MM.1S (cell line): ENCODE data around the gene POLR2F.

Source experiments
- DNase-seq: peaks from one replicate; pipeline ENCODE4 v3.0.0-alpha.2; 2015
- H2AFZ ChIP-seq: fragments of 300-600 bp; sonication (generic); 2 replicates; pipeline ENCODE4 v1.6.0; 2016; ENCODE audit warnings: antibody characterized with exemption, low read length
- H3F3A ChIP-seq: fragments of 300-600 bp; sonication (generic); 2 replicates; pipeline ENCODE4 v1.6.1; 2016; ENCODE audit warnings: mild to moderate bottlenecking, antibody characterized with exemption, low read length, moderate library complexity, mixed read lengths; ENCODE audit not compliant: insufficient read depth
- H3K27ac ChIP-seq: fragments of 300-600 bp; sonication (generic); 2 replicates; pipeline ENCODE4 v1.5.1; 2016; ENCODE audit warnings: mild to moderate bottlenecking, low read length
- H3K27me3 ChIP-seq: fragments of 300-600 bp; sonication (generic); replicated peaks from 2 replicates; pipeline ENCODE4 v1.6.0; 2016; ENCODE audit warnings: low read length; ENCODE audit not compliant: insufficient read depth
- H3K36me3 ChIP-seq: fragments of 300-600 bp; sonication (generic); replicated peaks from 2 replicates; pipeline ENCODE4 v1.6.1; 2016; ENCODE audit warnings: mild to moderate bottlenecking, low read length, mixed read lengths; ENCODE audit not compliant: insufficient read depth
- H3K4me1 ChIP-seq: fragments of 300-600 bp; sonication (generic); 2 replicates; pipeline ENCODE4 v1.6.1; 2016; ENCODE audit warnings: low read length, mixed read lengths
- H3K4me2 ChIP-seq: fragments of 300-600 bp; sonication (generic); 2 replicates; pipeline ENCODE4 v1.6.0; 2016; ENCODE audit warnings: low read depth, low read length
- H3K4me3 ChIP-seq: fragments of 300-600 bp; sonication (generic); 2 replicates; pipeline ENCODE4 v1.5.1; 2016; ENCODE audit warnings: low read length, mixed read lengths
- H3K79me2 ChIP-seq: fragments of 300-600 bp; sonication (generic); 2 replicates; pipeline ENCODE4 v1.6.1; 2016; ENCODE audit warnings: mixed run types, low read length, mixed read lengths
- H3K9ac ChIP-seq: fragments of 300-600 bp; sonication (generic); 2 replicates; pipeline ENCODE4 v1.6.1; 2016; ENCODE audit warnings: low read length, mixed read lengths
- H3K9me2 ChIP-seq: fragments of 300-600 bp; sonication (generic); replicated peaks from 2 replicates; pipeline ENCODE4 v1.6.1; 2016; ENCODE audit warnings: mild to moderate bottlenecking, low read length, mixed read lengths; ENCODE audit not compliant: insufficient read depth
- H3K9me3 ChIP-seq: fragments of 300-600 bp; sonication (generic); replicated peaks from 2 replicates; pipeline ENCODE4 v1.6.1; 2016; ENCODE audit warnings: mild to moderate bottlenecking, low read length, mixed read lengths; ENCODE audit not compliant: insufficient read depth
- H4K20me1 ChIP-seq: fragments of 300-600 bp; sonication (generic); 2 replicates; pipeline ENCODE4 v1.6.1; 2016; ENCODE audit warnings: mild to moderate bottlenecking, low read length, moderate library complexity, mixed read lengths; ENCODE audit not compliant: insufficient read depth
- EZH2 ChIP-seq: fragments of 300-600 bp; sonication (generic); optimal IDR thresholded peaks from 2 replicates; pipeline ENCODE3; 2017; ENCODE audit warnings: low read depth, mild to moderate bottlenecking, antibody characterized with exemption, low read length, mixed read lengths
- EZH2phosphoT487 ChIP-seq: fragments of 300-600 bp; sonication (generic); IDR thresholded peaks from 2 replicates; pipeline ENCODE4 v1.6.1; 2018; ENCODE audit warnings: antibody characterized with exemption, low read length
- TF ChIP-seq, protein P1 (sequence below): fragments of 300-600 bp; sonication (generic); IDR thresholded peaks from 2 replicates; pipeline ENCODE4 v1.5.1; 2016; ENCODE audit warnings: antibody characterized with exemption, low read length, mixed read lengths

POLR2F gene

DNA sequence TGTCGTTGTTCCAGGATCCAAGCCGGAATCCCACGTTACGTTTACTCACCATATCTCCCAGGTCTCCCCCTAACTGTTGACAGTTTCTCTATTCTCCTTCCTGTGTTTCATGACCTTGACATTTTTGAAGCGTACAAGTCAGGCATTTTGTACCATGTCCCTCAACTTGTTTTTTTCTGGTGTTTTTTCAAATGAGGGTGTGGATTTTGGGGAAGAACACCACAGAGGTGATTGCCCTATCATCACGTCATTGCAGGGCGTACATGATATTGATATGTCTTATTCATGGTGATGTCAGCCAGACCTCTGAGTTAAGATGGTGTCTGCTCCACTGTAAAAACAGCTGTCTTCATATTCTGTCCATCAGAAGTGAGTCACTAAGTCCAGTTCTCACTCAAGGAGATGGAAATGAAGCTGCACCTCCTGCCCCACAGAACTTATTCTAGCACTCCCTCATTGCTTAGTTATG lies 59.1 kb downstream of the POLR2F start:
- H3K79me2 ChIP-seq = no peaks in the 10 kb centered on the region
- no peaks in the 10 kb centered on the region for H3K36me3 ChIP-seq
- no peaks in the 10 kb centered on the region for H3F3A ChIP-seq
- no peak for DNase-seq
- no peaks in the 10 kb centered on the region for H3K27me3 ChIP-seq
- no peaks in the 10 kb centered on the region for H3K4me1 ChIP-seq
- TF ChIP-seq, protein P1, sequence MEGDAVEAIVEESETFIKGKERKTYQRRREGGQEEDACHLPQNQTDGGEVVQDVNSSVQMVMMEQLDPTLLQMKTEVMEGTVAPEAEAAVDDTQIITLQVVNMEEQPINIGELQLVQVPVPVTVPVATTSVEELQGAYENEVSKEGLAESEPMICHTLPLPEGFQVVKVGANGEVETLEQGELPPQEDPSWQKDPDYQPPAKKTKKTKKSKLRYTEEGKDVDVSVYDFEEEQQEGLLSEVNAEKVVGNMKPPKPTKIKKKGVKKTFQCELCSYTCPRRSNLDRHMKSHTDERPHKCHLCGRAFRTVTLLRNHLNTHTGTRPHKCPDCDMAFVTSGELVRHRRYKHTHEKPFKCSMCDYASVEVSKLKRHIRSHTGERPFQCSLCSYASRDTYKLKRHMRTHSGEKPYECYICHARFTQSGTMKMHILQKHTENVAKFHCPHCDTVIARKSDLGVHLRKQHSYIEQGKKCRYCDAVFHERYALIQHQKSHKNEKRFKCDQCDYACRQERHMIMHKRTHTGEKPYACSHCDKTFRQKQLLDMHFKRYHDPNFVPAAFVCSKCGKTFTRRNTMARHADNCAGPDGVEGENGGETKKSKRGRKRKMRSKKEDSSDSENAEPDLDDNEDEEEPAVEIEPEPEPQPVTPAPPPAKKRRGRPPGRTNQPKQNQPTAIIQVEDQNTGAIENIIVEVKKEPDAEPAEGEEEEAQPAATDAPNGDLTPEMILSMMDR = no peak
- no peak for TF ChIP-seq EZH2phosphoT487
- no peak for TF ChIP-seq EZH2
- no peak overlapping the region for H3K27ac ChIP-seq
- no peak overlapping the region for H2AFZ ChIP-seq
- H3K9ac ChIP-seq = no peak overlapping the region
- H3K4me2 ChIP-seq = no peak overlapping the region
- no peak overlapping the region for H3K4me3 ChIP-seq
- H3K9me2 ChIP-seq = no peaks in the 10 kb centered on the region
- H4K20me1 ChIP-seq = no peaks in the 10 kb centered on the region
- no peaks in the 10 kb centered on the region for H3K9me3 ChIP-seq

DNA sequence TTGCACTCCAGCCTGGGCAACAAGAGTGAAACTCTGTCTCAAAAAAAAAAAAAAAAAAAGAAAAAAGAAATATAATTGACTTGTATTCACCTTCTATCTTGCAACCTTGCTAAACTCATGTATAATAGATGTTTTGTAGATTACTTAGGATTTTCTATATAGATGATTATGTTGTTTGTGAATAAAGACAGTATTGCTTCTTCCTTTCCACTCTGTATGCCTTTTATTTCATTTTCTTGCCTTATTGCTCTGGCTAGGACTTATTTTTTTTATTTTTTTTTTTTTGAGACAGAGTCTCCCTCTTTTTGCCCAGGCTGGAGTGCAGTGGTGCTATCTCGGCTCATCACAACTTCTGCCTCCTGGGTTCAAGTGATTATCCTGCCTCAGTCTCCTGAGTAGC lies 60.6 kb downstream of the POLR2F start:
- no peak overlapping the region for H3K4me3 ChIP-seq
- H2AFZ ChIP-seq = no peak overlapping the region
- H4K20me1 ChIP-seq = no peaks in the 10 kb centered on the region
- H3K9me2 ChIP-seq = no peaks in the 10 kb centered on the region
- H3K36me3 ChIP-seq = no peaks in the 10 kb centered on the region
- no peaks in the 10 kb centered on the region for H3K79me2 ChIP-seq
- H3K4me2 ChIP-seq = no peak overlapping the region
- H3K4me1 ChIP-seq = no peaks in the 10 kb centered on the region
- H3K9me3 ChIP-seq = no peaks in the 10 kb centered on the region
- H3K27ac ChIP-seq = no peak overlapping the region
- no peak for DNase-seq
- no peaks in the 10 kb centered on the region for H3F3A ChIP-seq
- no peaks in the 10 kb centered on the region for H3K27me3 ChIP-seq
- H3K9ac ChIP-seq = no peak overlapping the region
- TF ChIP-seq EZH2 (no peak), EZH2phosphoT487 (no peak)
- TF ChIP-seq, protein P1 = no peak

DNA sequence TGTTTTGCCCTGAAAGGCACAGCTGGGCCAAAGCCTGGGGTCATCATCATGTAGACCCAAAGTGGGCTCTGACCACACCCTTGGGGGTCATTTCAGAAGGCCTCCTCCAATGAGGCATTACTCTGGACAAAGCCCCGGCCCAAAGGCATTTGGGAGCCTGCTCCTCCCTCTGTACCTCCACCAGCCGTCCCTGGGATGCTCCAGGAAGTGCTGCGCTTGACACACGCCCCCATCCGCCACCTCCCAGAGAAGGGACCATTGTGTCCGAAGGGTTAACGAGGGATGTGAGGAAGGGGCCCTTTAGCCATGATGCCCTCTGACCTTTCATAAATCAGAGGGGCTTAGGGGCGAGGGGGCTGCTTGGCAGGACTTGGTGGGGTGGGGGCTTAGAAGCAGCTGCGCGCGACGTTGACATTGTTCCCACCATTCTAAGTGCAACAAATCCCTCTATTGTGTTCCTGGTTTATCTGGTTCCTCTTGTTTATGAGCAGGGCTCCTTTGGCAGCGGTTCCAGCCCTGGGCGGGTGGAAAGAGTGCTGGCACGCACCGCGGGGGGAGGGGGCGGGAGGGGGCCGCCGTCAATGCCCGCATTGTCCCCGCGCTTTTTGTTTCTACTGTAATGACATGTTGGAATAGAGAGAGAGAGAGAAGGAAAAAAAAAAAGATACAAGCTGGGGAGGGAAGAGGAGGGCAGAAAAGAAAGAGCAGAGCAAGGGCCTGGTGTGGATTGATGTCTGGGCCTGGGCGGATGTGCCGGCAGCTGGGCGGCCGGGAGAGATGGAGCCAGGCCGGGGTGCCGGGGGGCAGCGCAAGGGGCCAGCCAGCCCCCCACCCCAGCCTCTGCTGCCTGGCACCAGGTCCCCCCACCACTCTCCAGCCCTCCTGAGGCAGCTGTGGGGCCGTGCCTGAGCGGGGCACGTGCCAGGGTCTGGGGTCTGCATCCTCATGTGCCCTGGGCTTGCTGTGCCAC lies 63.0 kb downstream of the POLR2F start:
- H3K9ac ChIP-seq = no peak overlapping the region
- no peaks in the 10 kb centered on the region for H3K27me3 ChIP-seq
- no peak overlapping the region for H3K4me2 ChIP-seq
- no peaks in the 10 kb centered on the region for H3K9me2 ChIP-seq
- no peaks in the 10 kb centered on the region for H3K79me2 ChIP-seq
- H3K27ac ChIP-seq = no peak overlapping the region
- no peak overlapping the region for H3K4me3 ChIP-seq
- no peaks in the 10 kb centered on the region for H3K4me1 ChIP-seq
- DNase-seq = no peak
- no peaks in the 10 kb centered on the region for H4K20me1 ChIP-seq
- no peaks in the 10 kb centered on the region for H3K36me3 ChIP-seq
- H3F3A ChIP-seq = no peaks in the 10 kb centered on the region
- H2AFZ ChIP-seq = no peak overlapping the region
- no peaks in the 10 kb centered on the region for H3K9me3 ChIP-seq
- no peak for TF ChIP-seq EZH2phosphoT487
- TF ChIP-seq, protein P1 = no peak
- no peak for TF ChIP-seq EZH2
